HG02885 (cell line): ENCODE results near the gene SLC35C1.

Source experiments
- ATAC-seq: cut with Tn5 transposase; IDR thresholded peaks from one replicate; pipeline ENCODE4 v1.9.1; 2021; ENCODE audit warnings: mild to moderate bottlenecking; ENCODE audit not compliant: unreplicated experiment, poor library complexity

The SLC35C1 gene

DNA sequence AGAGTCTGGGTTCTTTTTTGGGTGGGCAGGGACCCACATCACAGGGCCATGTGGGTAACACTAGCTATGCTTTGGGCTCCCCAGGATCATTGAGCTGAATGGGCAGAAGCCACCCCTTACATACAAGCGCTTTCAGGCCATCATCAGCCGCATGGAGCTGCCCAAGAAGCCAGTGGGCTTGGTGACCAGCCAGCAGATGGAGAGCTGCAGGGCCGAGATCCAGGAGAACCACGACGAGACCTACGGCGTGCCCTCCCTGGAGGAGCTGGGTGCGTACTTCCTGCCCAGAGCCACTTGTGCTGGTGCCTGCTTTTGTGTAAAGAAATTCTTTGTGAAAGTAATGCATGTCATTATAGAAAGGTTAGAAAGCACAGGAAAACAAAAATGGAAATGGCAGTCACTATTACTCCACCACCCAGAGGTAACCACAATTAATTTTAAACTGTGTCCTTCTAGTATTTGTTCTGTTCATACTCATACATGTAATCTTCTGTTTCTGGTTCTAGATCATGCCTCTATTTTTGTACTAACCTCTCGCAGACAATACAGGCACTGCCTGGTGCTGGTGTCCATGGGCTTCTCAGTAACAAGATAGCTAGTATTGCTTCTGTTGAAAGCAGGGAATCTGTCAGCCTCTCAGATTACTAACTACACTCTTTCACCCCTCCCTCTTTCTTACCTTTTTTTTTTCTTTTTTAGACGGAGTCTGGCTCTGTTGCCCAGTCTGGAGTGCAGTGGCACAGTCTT is 56.0 kb downstream of the SLC35C1 start:
- no peak for ATAC-seq
